ENCODE results near the gene GPER1. TPM values are rescaled to one million over a fixed set of nuclear protein-coding genes. Genes with fewer than 3 reads are reported as not detected.

GPER1 gene
- total RNA-seq, 1 experiment from 2014 or later, result not detected

DNA sequence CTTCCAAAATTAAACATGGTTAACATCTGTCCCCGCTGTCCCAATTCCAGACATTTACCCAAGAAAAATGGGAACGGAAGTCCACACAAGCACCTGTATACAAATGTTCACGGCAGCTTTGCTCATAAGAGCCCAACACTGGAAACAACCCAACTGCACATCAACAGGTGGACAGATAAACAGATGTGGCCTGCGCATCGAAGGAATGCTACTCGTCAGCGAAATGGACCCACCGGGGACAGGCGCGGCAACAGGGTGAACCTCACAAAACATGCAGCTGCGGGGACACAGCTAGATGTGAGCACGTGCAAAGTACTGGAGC is 22.7 kb upstream of the GPER1 start:
- no peak overlapping the region for H3K27ac ChIP-seq (ENCODE audit: insufficient read length, low read depth, low read length)
- no peaks in the 10 kb centered on the region for H3K79me1 ChIP-seq (ENCODE audit: insufficient read depth, low read depth, low read length, poor library complexity, severe bottlenecking)
- H3T11ph ChIP-seq (ENCODE audit: low read length), result no peak overlapping the region
- Mint-ChIP-seq H3K9me3 (peaks cover under 1 to 5% of the 10 kb centered on the region in 2 experiments; a peak in 3 of 5 replicates), H3K27ac (no peak overlapping the region; a peak in 1 of 7 replicates), H3K4me1 (peaks cover 10 to 17% of the 10 kb centered on the region in 2 experiments), H3K27me3 (ENCODE audit: low read depth) (peaks cover 6% of the 10 kb centered on the region), H3K36me3 (ENCODE audit: insufficient read depth in 1 of 3, low read depth in 3 of 3) (peaks cover 0 to under 1% (median 0%) of the 10 kb centered on the region in 3 experiments; a peak in 1 of 7 replicates), H3K4me3 (peak overlapping the region in 1 of 2 experiments; percentile 31; a peak in 2 of 5 replicates)
- H3K4me2 ChIP-seq (ENCODE audit: insufficient read depth, insufficient read length, low read length), result no peak overlapping the region
- H4K91ac ChIP-seq (ENCODE audit: insufficient read length, low read depth, low read length), result no peak overlapping the region
- no peak overlapping the region for H2AFZ ChIP-seq (ENCODE audit: low read length)
- no peak overlapping the region for H2BK5ac ChIP-seq (ENCODE audit: insufficient read length, low read length)
- no peak overlapping the region for H3K18ac ChIP-seq (ENCODE audit: insufficient read length, low read depth, low read length)
- no peaks in the 10 kb centered on the region for H3K27me3 ChIP-seq (ENCODE audit: insufficient read depth, low read length)
- H4K5ac ChIP-seq (ENCODE audit: insufficient read length, low read depth, low read length), result no peak overlapping the region
- WGBS (ENCODE audit: extremely low coverage, insufficient read length, low lambda C conversion rate), result no CpG with 5 or more reads among the region's 12 CpGs
- DNase-seq, result no peak
- no peak overlapping the region; the same call in 1 of the 2 replicates for H3K14ac ChIP-seq (ENCODE audit: insufficient read depth, low read length)
- H2BK20ac ChIP-seq (ENCODE audit: low read depth, low read length, poor library complexity, severe bottlenecking), result no peak overlapping the region
- H3K56ac ChIP-seq (ENCODE audit: insufficient read length, low read depth, low read length), result no peak overlapping the region
- peaks cover under 1% of the 10 kb centered on the region for H4K20me1 ChIP-seq (ENCODE audit: control insufficient read depth, insufficient read depth, insufficient read length)
- H2AK5ac ChIP-seq (ENCODE audit: insufficient read length, low read length), result no peak overlapping the region
- H3K9me3 ChIP-seq (ENCODE audit: control insufficient read depth, low read depth, low read length), result no peaks in the 10 kb centered on the region
- H2BK12ac ChIP-seq (ENCODE audit: insufficient read length, low read depth, low read length), result no peak overlapping the region
- TF ChIP-seq, protein P1, sequence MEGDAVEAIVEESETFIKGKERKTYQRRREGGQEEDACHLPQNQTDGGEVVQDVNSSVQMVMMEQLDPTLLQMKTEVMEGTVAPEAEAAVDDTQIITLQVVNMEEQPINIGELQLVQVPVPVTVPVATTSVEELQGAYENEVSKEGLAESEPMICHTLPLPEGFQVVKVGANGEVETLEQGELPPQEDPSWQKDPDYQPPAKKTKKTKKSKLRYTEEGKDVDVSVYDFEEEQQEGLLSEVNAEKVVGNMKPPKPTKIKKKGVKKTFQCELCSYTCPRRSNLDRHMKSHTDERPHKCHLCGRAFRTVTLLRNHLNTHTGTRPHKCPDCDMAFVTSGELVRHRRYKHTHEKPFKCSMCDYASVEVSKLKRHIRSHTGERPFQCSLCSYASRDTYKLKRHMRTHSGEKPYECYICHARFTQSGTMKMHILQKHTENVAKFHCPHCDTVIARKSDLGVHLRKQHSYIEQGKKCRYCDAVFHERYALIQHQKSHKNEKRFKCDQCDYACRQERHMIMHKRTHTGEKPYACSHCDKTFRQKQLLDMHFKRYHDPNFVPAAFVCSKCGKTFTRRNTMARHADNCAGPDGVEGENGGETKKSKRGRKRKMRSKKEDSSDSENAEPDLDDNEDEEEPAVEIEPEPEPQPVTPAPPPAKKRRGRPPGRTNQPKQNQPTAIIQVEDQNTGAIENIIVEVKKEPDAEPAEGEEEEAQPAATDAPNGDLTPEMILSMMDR (conservative IDR thresholded peaks at IDR 0.05), result no peak
- no peak overlapping the region for H3K9ac ChIP-seq (ENCODE audit: extremely low read depth, insufficient read length, low read length)
- H3K79me2 ChIP-seq (ENCODE audit: insufficient read depth, low read length), result no peaks in the 10 kb centered on the region
- no peak overlapping the region for H3K4ac ChIP-seq (ENCODE audit: low read depth, low read length)
- H2BK15ac ChIP-seq (ENCODE audit: low read depth, low read length), result no peak overlapping the region
- no peak overlapping the region for H3K23ac ChIP-seq (ENCODE audit: insufficient read length, low read depth, low read length)
- H3K4me1 ChIP-seq (ENCODE audit: insufficient read depth, low read length), result no peaks in the 10 kb centered on the region
- H4K8ac ChIP-seq (replicated peaks; ENCODE audit: insufficient read length, low read depth, low read length), result no peak overlapping the region
- H2BK120ac ChIP-seq (ENCODE audit: low read depth, low read length, poor library complexity, severe bottlenecking), result no peak overlapping the region
- H3K23me2 ChIP-seq (ENCODE audit: insufficient read length, low read depth, low read length, poor library complexity, severe bottlenecking), result no peaks in the 10 kb centered on the region

All from H9 (cell line).